Uterus (tissue), 2 donors: Measurements from ENCODE around the gene ITGA11.

Experiments
- POLR2A ChIP-seq, 2 donors: fragments of 450-650 bp; IDR thresholded peaks; one replicate each; pipeline ENCODE4 v1.6.1; 2016; ENCODE audit warnings: antibody characterized with exemption in 2 of 2, mild to moderate bottlenecking in 1 of 2, moderate library complexity in 1 of 2
- TF ChIP-seq, protein P1 (sequence below), 4 experiments: fragments of 200-600 bp in 2 of 4; fragments of 450-650 bp in 2 of 4; sonication (generic) in 2 of 4; IDR thresholded peaks; one replicate each; pipeline ENCODE4 v1.5.1; 2016 to 2019; ENCODE audit warnings: antibody characterized with exemption in 4 of 4, mild to moderate bottlenecking in 2 of 4, moderate library complexity in 1 of 4

DNA sequence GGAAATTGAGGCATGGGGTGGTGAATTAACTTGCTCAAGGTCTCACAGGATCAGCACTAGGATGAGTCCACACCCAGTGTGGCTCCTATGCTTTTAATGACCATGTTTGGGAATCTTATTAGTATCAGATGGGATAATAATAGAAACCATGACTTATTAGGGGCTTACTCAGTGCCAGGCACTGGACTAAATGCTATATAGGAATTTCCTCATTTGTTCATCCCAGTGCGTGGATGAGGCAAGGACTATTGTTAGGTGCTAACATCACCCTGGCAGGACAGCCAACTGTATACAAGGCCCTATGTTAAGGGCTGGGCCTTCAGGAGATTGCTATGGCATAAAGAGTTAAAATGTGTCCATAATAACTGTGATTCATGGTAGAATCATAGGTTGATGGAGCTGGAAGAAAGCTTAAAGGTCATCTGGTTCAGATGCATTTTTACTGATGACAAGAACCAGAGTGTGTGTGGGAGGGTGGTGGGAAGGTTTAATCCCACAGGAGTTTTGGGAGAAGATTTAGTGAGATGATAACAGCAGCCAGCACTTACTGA, 159.2 kb downstream of the ITGA11 start:
- TF ChIP-seq, protein P1, sequence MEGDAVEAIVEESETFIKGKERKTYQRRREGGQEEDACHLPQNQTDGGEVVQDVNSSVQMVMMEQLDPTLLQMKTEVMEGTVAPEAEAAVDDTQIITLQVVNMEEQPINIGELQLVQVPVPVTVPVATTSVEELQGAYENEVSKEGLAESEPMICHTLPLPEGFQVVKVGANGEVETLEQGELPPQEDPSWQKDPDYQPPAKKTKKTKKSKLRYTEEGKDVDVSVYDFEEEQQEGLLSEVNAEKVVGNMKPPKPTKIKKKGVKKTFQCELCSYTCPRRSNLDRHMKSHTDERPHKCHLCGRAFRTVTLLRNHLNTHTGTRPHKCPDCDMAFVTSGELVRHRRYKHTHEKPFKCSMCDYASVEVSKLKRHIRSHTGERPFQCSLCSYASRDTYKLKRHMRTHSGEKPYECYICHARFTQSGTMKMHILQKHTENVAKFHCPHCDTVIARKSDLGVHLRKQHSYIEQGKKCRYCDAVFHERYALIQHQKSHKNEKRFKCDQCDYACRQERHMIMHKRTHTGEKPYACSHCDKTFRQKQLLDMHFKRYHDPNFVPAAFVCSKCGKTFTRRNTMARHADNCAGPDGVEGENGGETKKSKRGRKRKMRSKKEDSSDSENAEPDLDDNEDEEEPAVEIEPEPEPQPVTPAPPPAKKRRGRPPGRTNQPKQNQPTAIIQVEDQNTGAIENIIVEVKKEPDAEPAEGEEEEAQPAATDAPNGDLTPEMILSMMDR (IDR thresholded peaks at IDR 0.05), result no peak
- TF ChIP-seq POLR2A (IDR thresholded peaks at IDR 0.05), result peak in 1 of 2 donors; percentile 7
